OCI-LY1 (cell line): Measurements from ENCODE around the gene FAM8A1.

ENCODE experiments used
- H2AFZ ChIP-seq: fragments of 200-600 bp; sonication (generic), shearing (Covaris generic); 2 replicates; pipeline ENCODE4 v1.6.0; 2014; ENCODE audit warnings: antibody characterized with exemption, mild to moderate bottlenecking, low read length
- H3F3A ChIP-seq: fragments of 200-600 bp; sonication (generic), shearing (Covaris generic); 2 replicates; pipeline ENCODE4 v1.6.0; 2014; ENCODE audit warnings: mild to moderate bottlenecking, antibody characterized with exemption, low read length, moderate library complexity; ENCODE audit not compliant: insufficient read depth
- H3K27ac ChIP-seq: fragments of 200-600 bp; sonication (generic); 2 replicates; pipeline ENCODE4 v1.5.1; 2014; ENCODE audit warnings: low read length, mixed run types, mild to moderate bottlenecking, low read depth; ENCODE audit not compliant: poor library complexity, severe bottlenecking
- H3K27me3 ChIP-seq: fragments of 200-600 bp; sonication (generic); 2 replicates; pipeline ENCODE4 v1.6.0; 2014; ENCODE audit warnings: antibody characterized with exemption, mild to moderate bottlenecking, low read length, moderate library complexity; ENCODE audit not compliant: insufficient read depth
- H3K36me3 ChIP-seq: fragments of 200-600 bp; sonication (generic); 2 replicates; pipeline ENCODE4 v1.6.1; 2014; ENCODE audit warnings: mild to moderate bottlenecking, antibody characterized with exemption, low read length, moderate library complexity, mixed read lengths; ENCODE audit not compliant: insufficient read depth
- H3K4me1 ChIP-seq: fragments of 200-600 bp; sonication (generic); 2 replicates; pipeline ENCODE4 v1.5.1; 2014; ENCODE audit warnings: mild to moderate bottlenecking, low read length, moderate library complexity; ENCODE audit not compliant: insufficient read depth, severe bottlenecking
- H3K4me2 ChIP-seq: fragments of 200-600 bp; sonication (generic), shearing (Covaris generic); 2 replicates; pipeline ENCODE4 v1.6.1; 2014; ENCODE audit warnings: low read length
- H3K4me3 ChIP-seq: fragments of 200-600 bp; sonication (generic); 2 replicates; pipeline ENCODE4 v1.5.1; 2014; ENCODE audit warnings: low read length, low read depth, mild to moderate bottlenecking, mixed read lengths; ENCODE audit not compliant: poor library complexity, severe bottlenecking
- H3K79me2 ChIP-seq: fragments of 200-600 bp; shearing (Covaris generic); 2 replicates; pipeline ENCODE4 v1.6.1; 2016; ENCODE audit warnings: mixed run types, low read length, mixed read lengths; ENCODE audit not compliant: insufficient read depth
- H3K9ac ChIP-seq: fragments of 200-600 bp; sonication (generic), shearing (Covaris generic); 2 replicates; pipeline ENCODE4 v1.6.1; 2014; ENCODE audit warnings: mild to moderate bottlenecking, low read length, mixed read lengths
- H3K9me2 ChIP-seq: fragments of 200-600 bp; sonication (generic), shearing (Covaris generic); 2 replicates; pipeline ENCODE4 v1.6.1; 2014; ENCODE audit warnings: low read depth, mild to moderate bottlenecking, low read length, mixed read lengths
- H3K9me3 ChIP-seq: fragments of 200-600 bp; shearing (Covaris generic); 2 replicates; pipeline ENCODE4 v1.6.1; 2014; ENCODE audit warnings: low read length, mixed read lengths
- H4K20me1 ChIP-seq: fragments of 200-600 bp; sonication (generic), shearing (Covaris generic); 2 replicates; pipeline ENCODE4 v1.6.0; 2016; ENCODE audit warnings: mild to moderate bottlenecking, low read length; ENCODE audit not compliant: insufficient read depth
- EZH2 ChIP-seq: fragments of 200-600 bp; sonication (generic), shearing (Covaris generic); IDR thresholded peaks from 2 replicates; pipeline ENCODE4 v1.8.0; 2017; ENCODE audit warnings: borderline replicate concordance, mixed run types, mild to moderate bottlenecking, antibody characterized with exemption, low read length, moderate library complexity, mixed read lengths
- TF ChIP-seq, protein P1 (sequence below): fragments of 200-600 bp; sonication (generic), shearing (Covaris generic); IDR thresholded peaks from 2 replicates; pipeline ENCODE4 v1.5.1; 2017; ENCODE audit warnings: mild to moderate bottlenecking, antibody characterized with exemption, low read length, moderate library complexity, mixed read lengths

FAM8A1 gene

GRCh38 chr6:17638212-17638715 is 38.2 kb downstream of the FAM8A1 start:
- H2AFZ ChIP-seq: no peak overlapping the region
- no peak overlapping the region for H3K4me2 ChIP-seq
- H3K9me2 ChIP-seq: no peaks in the 10 kb centered on the region
- no peaks in the 10 kb centered on the region for H3F3A ChIP-seq
- H3K9me3 ChIP-seq: no peaks in the 10 kb centered on the region
- H3K36me3 ChIP-seq: peaks cover 93% of the 10 kb centered on the region
- H3K79me2 ChIP-seq: peaks cover 4% of the 10 kb centered on the region; the same call in 1 of the 2 replicates
- H3K27me3 ChIP-seq: no peaks in the 10 kb centered on the region
- TF ChIP-seq, protein P1, sequence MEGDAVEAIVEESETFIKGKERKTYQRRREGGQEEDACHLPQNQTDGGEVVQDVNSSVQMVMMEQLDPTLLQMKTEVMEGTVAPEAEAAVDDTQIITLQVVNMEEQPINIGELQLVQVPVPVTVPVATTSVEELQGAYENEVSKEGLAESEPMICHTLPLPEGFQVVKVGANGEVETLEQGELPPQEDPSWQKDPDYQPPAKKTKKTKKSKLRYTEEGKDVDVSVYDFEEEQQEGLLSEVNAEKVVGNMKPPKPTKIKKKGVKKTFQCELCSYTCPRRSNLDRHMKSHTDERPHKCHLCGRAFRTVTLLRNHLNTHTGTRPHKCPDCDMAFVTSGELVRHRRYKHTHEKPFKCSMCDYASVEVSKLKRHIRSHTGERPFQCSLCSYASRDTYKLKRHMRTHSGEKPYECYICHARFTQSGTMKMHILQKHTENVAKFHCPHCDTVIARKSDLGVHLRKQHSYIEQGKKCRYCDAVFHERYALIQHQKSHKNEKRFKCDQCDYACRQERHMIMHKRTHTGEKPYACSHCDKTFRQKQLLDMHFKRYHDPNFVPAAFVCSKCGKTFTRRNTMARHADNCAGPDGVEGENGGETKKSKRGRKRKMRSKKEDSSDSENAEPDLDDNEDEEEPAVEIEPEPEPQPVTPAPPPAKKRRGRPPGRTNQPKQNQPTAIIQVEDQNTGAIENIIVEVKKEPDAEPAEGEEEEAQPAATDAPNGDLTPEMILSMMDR: no peak
- H3K9ac ChIP-seq: no peak overlapping the region
- H3K4me1 ChIP-seq: no peaks in the 10 kb centered on the region
- H3K4me3 ChIP-seq: no peak overlapping the region
- H4K20me1 ChIP-seq: no peaks in the 10 kb centered on the region
- no peak overlapping the region for H3K27ac ChIP-seq

DNA sequence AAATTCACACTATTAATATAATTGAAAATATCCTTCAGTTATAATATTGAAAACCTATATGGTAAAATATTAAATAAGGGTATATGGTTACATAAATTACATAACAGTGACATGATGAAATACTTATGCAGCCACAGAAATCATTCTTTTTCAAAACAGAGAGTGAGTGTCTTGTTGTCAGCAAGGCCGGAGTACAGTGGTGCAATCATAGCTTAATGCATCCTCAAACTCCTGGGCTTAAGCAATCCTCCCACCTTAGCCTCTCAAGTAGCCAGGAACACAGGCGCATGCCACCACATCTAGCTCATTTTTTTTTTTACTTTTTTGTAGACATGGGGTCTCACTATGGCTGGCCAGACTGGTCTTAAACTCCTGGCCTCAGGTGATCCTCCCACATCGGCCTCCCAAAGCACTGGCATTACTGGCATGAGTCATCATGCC is 40.4 kb downstream of the FAM8A1 start:
- Histone ChIP-seq H3K36me3 (peaks cover 98% of the 10 kb centered on the region), H3F3A (no peaks in the 10 kb centered on the region), H3K9me2 (no peaks in the 10 kb centered on the region), H2AFZ (no peak overlapping the region), H4K20me1 (no peaks in the 10 kb centered on the region), H3K4me3 (no peak overlapping the region), H3K9ac (no peak overlapping the region), H3K27ac (no peak overlapping the region), H3K27me3 (no peaks in the 10 kb centered on the region), H3K4me1 (no peaks in the 10 kb centered on the region), H3K79me2 (peaks cover 4% of the 10 kb centered on the region; the same call in 1 of the 2 replicates), H3K4me2 (no peak overlapping the region), H3K9me3 (no peaks in the 10 kb centered on the region)
- TF ChIP-seq, protein P1: no peak
- TF ChIP-seq EZH2: no peak

- Histone ChIP-seq H3K9me2 (no peaks in the 10 kb centered on the region), H3K36me3 (peaks cover 91% of the 10 kb centered on the region), H4K20me1 (no peaks in the 10 kb centered on the region), H3K27me3 (no peaks in the 10 kb centered on the region), H3K9ac (no peak overlapping the region), H3F3A (no peaks in the 10 kb centered on the region), H3K4me2 (no peak overlapping the region), H2AFZ (no peak overlapping the region), H3K9me3 (no peaks in the 10 kb centered on the region), H3K79me2 (no peaks in the 10 kb centered on the region), H3K4me3 (no peak overlapping the region), H3K27ac (no peak overlapping the region), H3K4me1 (no peaks in the 10 kb centered on the region)
- TF ChIP-seq, protein P1: no peak
- TF ChIP-seq EZH2: no peak
Observed at GRCh38 chr6:17648745-17649144, 48.6 kb downstream of the FAM8A1 start.
